Nephron (organoid): Measurements from ENCODE around the gene CHERP.
"Not testable (repeated sequence)": the region's sequence is repeated elsewhere in the genome, so short reads cannot be mapped to it uniquely, and the experiment has no call there.

Experiments
- H3K27ac Mint-ChIP-seq, 3 experiments: 2 replicates each; pipeline ENCODE4 v1.8.0; 2020; ENCODE audit warnings: mixed read lengths in 3 of 3, mild to moderate bottlenecking in 2 of 3, moderate library complexity in 1 of 3
- H3K27me3 Mint-ChIP-seq: 2 replicates; pipeline ENCODE4 v1.8.0; 2021; ENCODE audit warnings: low read depth, mild to moderate bottlenecking, moderate library complexity, mixed read lengths
- H3K36me3 Mint-ChIP-seq: 2 replicates; pipeline ENCODE4 v1.8.0; 2020; ENCODE audit warnings: low read depth, mixed read lengths
- H3K4me1 Mint-ChIP-seq: 2 replicates; pipeline ENCODE4 v1.8.0; 2020; ENCODE audit warnings: mixed read lengths
- H3K4me3 Mint-ChIP-seq, 3 experiments: 2 replicates each; pipeline ENCODE4 v1.8.0; 2020; ENCODE audit warnings: mild to moderate bottlenecking in 3 of 3, mixed read lengths in 3 of 3, moderate library complexity in 2 of 3
- H3K9me3 Mint-ChIP-seq: 2 replicates; pipeline ENCODE4 v1.8.0; 2020; ENCODE audit warnings: mixed read lengths
- TF ChIP-seq, protein P1 (sequence below), 3 experiments: fragments of 200-600 bp; sonication (generic); IDR thresholded peaks; one replicate each; pipeline ENCODE4 v1.5.0; 2021; ENCODE audit warnings: antibody characterized with exemption in 3 of 3; ENCODE audit not compliant: unreplicated experiment in 3 of 3

Gene CHERP

DNA sequence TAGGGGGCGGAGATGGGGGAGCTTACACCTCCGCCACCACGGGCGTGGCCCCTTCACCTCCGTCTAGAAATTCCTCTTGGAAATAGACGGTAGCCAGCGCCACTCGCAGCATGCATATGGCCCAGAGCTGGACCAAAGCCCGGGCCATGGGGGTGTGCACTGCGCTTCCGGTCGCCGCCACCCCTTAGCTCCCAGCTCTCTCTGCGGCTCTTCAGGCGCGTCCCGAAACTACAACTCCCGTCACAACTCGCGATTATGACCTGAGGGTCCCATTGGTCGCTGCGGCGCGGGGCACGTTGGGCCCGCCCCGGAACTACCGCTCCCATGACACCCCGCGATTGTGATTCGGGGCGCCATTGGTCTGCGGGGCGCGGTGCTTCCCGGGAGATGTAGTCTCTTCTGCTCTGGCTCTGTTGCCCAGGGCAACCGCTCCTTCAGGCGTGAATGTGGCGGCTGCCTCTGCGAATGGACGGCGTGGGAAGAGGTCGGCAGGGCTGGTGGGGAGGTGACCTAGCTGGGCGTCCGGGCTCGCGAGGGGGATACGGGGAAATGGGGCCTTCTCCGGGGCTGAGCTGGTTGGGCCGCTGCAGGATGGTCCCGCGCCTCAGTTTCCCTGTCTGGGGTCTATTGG lies 46.1 kb downstream of the CHERP start, which contains the start of the genes C19orf44 and CALR3:
TSS of gene C19orf44 (plus strand) at position 413 of the 631 bp plus-strand sequence. CDS start 4,399 bp downstream, outside the sequence.
TSS of gene CALR3 (minus strand) at position 186 of the 631 bp plus-strand sequence. CDS start at position 148, 38 bp downstream.
- Mint-ChIP-seq H3K4me1 (peaks cover 17% of the 10 kb centered on the region), H3K27ac (peak within 1 kb of the TSS; percentile 56 to 84 (median 74)), H3K27me3 (no peaks in the 10 kb centered on the region), H3K9me3 (no peaks in the 10 kb centered on the region), H3K4me3 (peak within 1 kb of the TSS; percentile 93 to 94 (median 94)), H3K36me3 (peaks cover 3% of the 10 kb centered on the region)
- TF ChIP-seq, protein P1, sequence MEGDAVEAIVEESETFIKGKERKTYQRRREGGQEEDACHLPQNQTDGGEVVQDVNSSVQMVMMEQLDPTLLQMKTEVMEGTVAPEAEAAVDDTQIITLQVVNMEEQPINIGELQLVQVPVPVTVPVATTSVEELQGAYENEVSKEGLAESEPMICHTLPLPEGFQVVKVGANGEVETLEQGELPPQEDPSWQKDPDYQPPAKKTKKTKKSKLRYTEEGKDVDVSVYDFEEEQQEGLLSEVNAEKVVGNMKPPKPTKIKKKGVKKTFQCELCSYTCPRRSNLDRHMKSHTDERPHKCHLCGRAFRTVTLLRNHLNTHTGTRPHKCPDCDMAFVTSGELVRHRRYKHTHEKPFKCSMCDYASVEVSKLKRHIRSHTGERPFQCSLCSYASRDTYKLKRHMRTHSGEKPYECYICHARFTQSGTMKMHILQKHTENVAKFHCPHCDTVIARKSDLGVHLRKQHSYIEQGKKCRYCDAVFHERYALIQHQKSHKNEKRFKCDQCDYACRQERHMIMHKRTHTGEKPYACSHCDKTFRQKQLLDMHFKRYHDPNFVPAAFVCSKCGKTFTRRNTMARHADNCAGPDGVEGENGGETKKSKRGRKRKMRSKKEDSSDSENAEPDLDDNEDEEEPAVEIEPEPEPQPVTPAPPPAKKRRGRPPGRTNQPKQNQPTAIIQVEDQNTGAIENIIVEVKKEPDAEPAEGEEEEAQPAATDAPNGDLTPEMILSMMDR (IDR thresholded peaks at IDR 0.05; ENCODE audit: unreplicated experiment in 3 of 3), result no peak

- H3K4me1 Mint-ChIP-seq, H3K27me3 Mint-ChIP-seq: not testable (repeated sequence)
Measured at GRCh38 chr19:16486476-16486875, 55.8 kb downstream of the CHERP start.

GRCh38 chr19:16482745-16483144 lies 59.5 kb downstream of the CHERP start:
- H3K4me3 Mint-ChIP-seq, result no peak overlapping the region
- TF ChIP-seq, protein P1 (IDR thresholded peaks at IDR 0.05; ENCODE audit: unreplicated experiment in 3 of 3), result no peak
- no peak overlapping the region for H3K27ac Mint-ChIP-seq
- no peaks in the 10 kb centered on the region for H3K4me1 Mint-ChIP-seq
- no peaks in the 10 kb centered on the region for H3K9me3 Mint-ChIP-seq
- no peaks in the 10 kb centered on the region for H3K36me3 Mint-ChIP-seq
- no peaks in the 10 kb centered on the region for H3K27me3 Mint-ChIP-seq

More at GRCh38 chr19:16486476-16486875, 55.8 kb downstream of the CHERP start:
- not testable (repeated sequence) for H3K4me3 Mint-ChIP-seq, H3K27ac Mint-ChIP-seq, H3K36me3 Mint-ChIP-seq, H3K9me3 Mint-ChIP-seq

DNA sequence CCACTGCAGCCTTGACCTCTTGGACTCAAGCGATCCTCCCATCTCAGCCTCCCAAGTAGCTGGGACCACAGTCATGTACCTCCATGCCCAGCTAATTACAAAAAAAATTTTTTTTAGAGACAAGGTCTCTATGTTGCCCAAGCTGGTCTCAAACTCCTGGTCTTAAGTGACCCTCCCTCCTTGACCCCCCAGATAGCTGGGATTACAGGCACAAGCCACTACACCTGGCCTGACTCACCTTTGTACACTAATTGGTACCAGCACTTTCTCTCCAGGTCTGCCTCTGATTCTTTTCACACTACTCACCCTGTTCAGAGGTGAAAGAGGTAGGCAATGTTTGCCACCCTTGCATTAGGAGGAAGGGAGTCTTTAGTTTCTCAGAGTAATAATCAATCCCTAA lies 64.9 kb downstream of the CHERP start:
- Mint-ChIP-seq H3K27ac (peak overlapping the region in 1 of 3 experiments; percentile 57), H3K36me3 (no peaks in the 10 kb centered on the region), H3K4me1 (peaks cover 10% of the 10 kb centered on the region), H3K9me3 (no peaks in the 10 kb centered on the region), H3K27me3 (no peaks in the 10 kb centered on the region), H3K4me3 (no peak overlapping the region)
- TF ChIP-seq, protein P1 (IDR thresholded peaks at IDR 0.05; ENCODE audit: unreplicated experiment in 3 of 3), result no peak

DNA sequence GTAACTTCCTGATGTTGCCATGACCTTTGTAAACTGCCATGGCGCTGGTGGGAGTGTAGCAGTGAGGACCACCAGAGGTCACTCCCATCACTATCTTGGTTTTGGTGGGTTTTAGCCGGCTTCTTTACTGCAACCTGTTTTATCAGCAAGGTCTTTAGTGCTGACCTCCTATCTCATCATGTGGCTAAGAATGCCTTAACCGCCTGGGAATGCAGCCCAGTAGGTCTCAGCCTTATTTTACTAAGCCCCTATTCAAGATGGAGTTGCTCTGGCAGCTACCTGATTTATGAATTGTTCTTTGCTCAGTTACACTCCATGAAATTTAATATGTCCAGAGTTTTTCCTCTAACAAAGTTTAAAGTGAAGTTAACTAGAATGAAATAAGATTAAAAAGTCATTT lies 65.8 kb downstream of the CHERP start:
- Mint-ChIP-seq H3K9me3 (no peaks in the 10 kb centered on the region), H3K27ac (peak overlapping the region in 1 of 3 experiments; percentile 70), H3K4me3 (peak overlapping the region in 1 of 3 experiments; percentile 30), H3K27me3 (no peaks in the 10 kb centered on the region), H3K36me3 (no peaks in the 10 kb centered on the region), H3K4me1 (peaks cover 10% of the 10 kb centered on the region)
- TF ChIP-seq, protein P1 (IDR thresholded peaks at IDR 0.05; ENCODE audit: unreplicated experiment in 3 of 3), result no peak

DNA sequence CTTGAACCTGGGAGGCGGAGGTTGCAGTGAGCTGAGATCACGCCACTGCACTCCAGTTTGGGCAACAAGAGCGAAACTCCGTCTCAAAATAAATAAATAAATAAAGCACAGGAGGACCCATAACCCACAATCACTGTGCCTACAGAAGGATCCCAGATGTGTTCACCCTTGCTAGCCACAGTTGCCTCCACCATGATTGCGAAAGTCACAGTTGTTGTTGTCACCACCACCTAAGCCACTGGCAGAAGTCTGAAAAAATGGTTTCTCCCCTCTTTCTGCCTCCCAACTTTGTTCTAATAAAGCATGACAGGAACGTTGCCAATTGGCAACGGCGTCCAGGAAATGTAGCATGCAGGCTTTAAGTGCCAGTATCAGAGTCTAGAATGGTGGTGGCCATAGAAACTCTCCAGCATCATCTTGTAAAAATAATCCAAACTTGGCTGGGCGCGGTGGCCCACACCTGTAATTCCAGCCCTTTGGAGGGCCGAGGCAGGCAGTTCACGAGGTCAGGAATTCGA lies 68.3 kb downstream of the CHERP start:
- Mint-ChIP-seq H3K4me1 (peaks cover 30% of the 10 kb centered on the region), H3K27ac (no peak overlapping the region), H3K27me3 (no peaks in the 10 kb centered on the region), H3K4me3 (peak overlapping the region; percentile 53 to 79 (median 64)), H3K36me3 (no peaks in the 10 kb centered on the region), H3K9me3 (no peaks in the 10 kb centered on the region)
- TF ChIP-seq, protein P1 (IDR thresholded peaks at IDR 0.05; ENCODE audit: unreplicated experiment in 3 of 3), result no peak
